Urothelium cell line (cell line): Measurements from ENCODE around the gene LDB1.

Experiments used
- DNase-seq: peaks from one replicate; pipeline ENCODE4 v3.0.0; 2011; ENCODE audit warnings: low spot score, mixed read lengths
- FAIRE-seq: peaks from 2 replicates; lab custom pipeline; 2011; peaks lifted over from hg19 to GRCh38; lab: Jason Lieb, UNC

LDB1 gene

GRCh38 chr10:102113956-102114857 lies 6.0 kb downstream of the LDB1 start:
- FAIRE-seq (no peak), DNase-seq (no peak)

- no peak for FAIRE-seq
- DNase-seq, result no peak
Observed at GRCh38 chr10:102113261-102113955, 6.8 kb downstream of the LDB1 start.

- DNase-seq (no peak), FAIRE-seq (no peak)
Observed at GRCh38 chr10:102112210-102112817, 7.9 kb downstream of the LDB1 start.

- DNase-seq (no peak), FAIRE-seq (no peak)
Observed at GRCh38 chr10:102111276-102111675, 8.9 kb downstream of the LDB1 start.

- DNase-seq (no peak), FAIRE-seq (no peak)
Observed at GRCh38 chr10:102109166-102110116, 10.7 kb downstream of the LDB1 start.

GRCh38 chr10:102106998-102107397 lies 13.2 kb downstream of the LDB1 start:
- DNase-seq, result no peak
- no peak for FAIRE-seq

GRCh38 chr10:102102421-102102820 lies 17.7 kb downstream of the LDB1 start:
- DNase-seq (no peak), FAIRE-seq (no peak)

- FAIRE-seq (no peak), DNase-seq (no peak)
Observed at GRCh38 chr10:102101152-102101551, 19.0 kb downstream of the LDB1 start.

- DNase-seq, result no peak
- FAIRE-seq, result no peak
Observed at GRCh38 chr10:102096449-102096848, 23.7 kb downstream of the LDB1 start.

GRCh38 chr10:102090772-102091171 lies 29.4 kb downstream of the LDB1 start:
- no peak for DNase-seq
- FAIRE-seq, result no peak

GRCh38 chr10:102086196-102086595 lies 34.0 kb downstream of the LDB1 start:
- no peak for FAIRE-seq
- no peak for DNase-seq

GRCh38 chr10:102085336-102085735 lies 34.8 kb downstream of the LDB1 start:
- FAIRE-seq (no peak), DNase-seq (no peak)

- FAIRE-seq (no peak), DNase-seq (no peak)
Observed at GRCh38 chr10:102083541-102083940, 36.6 kb downstream of the LDB1 start.

- DNase-seq, result peak; percentile 83
- FAIRE-seq, result no peak
Observed at GRCh38 chr10:102072673-102073527, 47.3 kb downstream of the LDB1 start.

GRCh38 chr10:102069071-102069470 lies 51.1 kb downstream of the LDB1 start:
- DNase-seq (no peak), FAIRE-seq (no peak)

GRCh38 chr10:102068216-102068615 lies 52.0 kb downstream of the LDB1 start:
- FAIRE-seq (no peak), DNase-seq (no peak)

GRCh38 chr10:102067091-102067916 lies 52.9 kb downstream of the LDB1 start:
- no peak for DNase-seq
- FAIRE-seq, result no peak

- FAIRE-seq (no peak), DNase-seq (no peak)
Observed at GRCh38 chr10:102066399-102067088, 53.6 kb downstream of the LDB1 start.
